Measurements from ENCODE around the gene CPT2.

The CPT2 gene

DNA sequence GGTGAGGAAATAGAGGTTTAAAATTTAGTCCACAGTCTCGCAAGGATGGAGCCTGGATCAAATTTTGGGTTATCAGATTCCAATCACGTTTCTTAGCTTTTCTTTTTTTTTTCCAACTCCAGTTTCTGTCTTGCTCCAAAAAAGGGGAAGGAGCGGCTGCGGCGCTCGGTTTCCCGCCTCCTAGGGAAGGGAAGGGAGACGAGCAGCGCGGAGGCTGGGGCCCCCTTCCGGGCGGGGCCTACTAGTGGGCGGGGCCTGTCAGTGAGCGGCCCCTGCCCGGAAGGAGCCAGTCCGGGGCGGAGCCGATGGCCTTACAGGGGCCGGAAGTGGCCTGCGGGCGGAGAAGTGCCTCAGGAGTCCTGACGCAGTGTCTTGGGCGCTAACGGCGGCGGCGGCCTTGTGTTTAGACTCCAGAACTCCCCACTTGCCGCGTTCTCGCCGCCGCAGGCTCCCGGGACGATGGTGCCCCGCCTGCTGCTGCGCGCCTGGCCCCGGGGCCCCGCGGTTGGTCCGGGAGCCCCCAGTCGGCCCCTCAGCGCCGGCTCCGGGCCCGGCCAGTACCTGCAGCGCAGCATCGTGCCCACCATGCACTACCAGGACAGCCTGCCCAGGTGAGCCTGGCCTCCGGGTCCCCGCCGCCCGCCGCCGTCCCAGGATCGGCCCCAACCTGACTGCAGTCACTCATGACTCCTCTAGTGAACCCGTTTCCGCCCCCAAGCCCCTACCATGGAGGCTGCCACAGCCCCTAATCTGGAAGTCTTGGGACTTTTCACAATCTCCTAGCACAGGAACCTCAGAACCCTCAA, at the start of gene CPT2:
TSS of gene CPT2 (plus strand) at position 340 of the 806 bp plus-strand sequence. CDS start at position 460, 120 bp downstream.
- Mint-ChIP-seq H3K4me1 (ENCODE audit: low read depth) (peaks cover 27% of the 10 kb centered on the region), H3K9me3 (ENCODE audit: low read depth) (no peaks in the 10 kb centered on the region), H3K36me3 (no peaks in the 10 kb centered on the region), H3K27ac (peak within 1 kb of the TSS; percentile 97), H3K4me3 (peak within 1 kb of the TSS; percentile 97), H3K27me3 (no peaks in the 10 kb centered on the region)

DNA sequence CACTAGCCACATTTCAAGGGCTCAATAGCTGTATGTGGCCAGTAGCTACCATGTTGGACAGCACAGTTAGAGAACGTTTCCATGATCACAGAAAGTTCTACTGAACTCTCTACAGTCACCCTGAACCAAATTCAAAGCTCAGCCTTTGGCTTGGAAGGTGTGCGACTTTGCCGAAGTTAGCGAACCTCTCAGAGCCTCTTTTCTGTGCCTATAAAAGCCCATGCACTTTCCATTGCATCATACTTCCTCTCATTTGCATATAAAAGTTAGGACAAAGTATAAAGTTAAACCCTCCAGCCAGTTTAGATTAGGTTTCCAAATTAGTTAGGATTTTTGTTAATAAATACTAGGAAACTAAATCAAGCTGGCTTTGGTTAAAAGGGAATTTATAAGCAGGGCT, 49.5 kb upstream of the CPT2 start:
- no peaks in the 10 kb centered on the region for H3K36me3 Mint-ChIP-seq
- no peaks in the 10 kb centered on the region for H3K27me3 Mint-ChIP-seq

DNA sequence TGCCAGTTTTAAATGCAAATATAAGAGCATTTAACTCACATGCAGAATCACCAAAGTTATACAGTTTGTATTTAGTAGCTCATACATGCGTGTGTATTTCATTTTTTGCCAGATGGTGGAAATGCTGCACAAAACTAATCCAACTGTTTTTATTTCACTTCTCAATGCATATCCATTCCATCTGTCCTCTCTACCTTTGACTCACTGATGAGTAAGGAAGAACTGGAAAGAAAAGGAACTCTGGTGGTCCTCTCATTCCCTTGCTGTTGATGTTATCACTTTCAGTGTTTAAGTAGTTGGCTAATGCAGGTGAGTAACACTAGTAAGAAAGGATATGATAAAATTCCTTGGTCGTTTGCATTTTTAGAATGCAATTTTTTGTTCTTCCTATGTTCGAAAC, 48.5 kb upstream of the CPT2 start:
- no peaks in the 10 kb centered on the region for H3K4me1 Mint-ChIP-seq (ENCODE audit: low read depth)
- H3K9me3 Mint-ChIP-seq (ENCODE audit: low read depth), result no peaks in the 10 kb centered on the region
- H3K27ac Mint-ChIP-seq, result no peak overlapping the region
- H3K27me3 Mint-ChIP-seq, result no peaks in the 10 kb centered on the region
- H3K36me3 Mint-ChIP-seq, result no peaks in the 10 kb centered on the region
- H3K4me3 Mint-ChIP-seq, result no peak overlapping the region

More for the DNA sequence above, 49.5 kb upstream of the CPT2 start:
- Mint-ChIP-seq H3K4me3 (no peak overlapping the region), H3K9me3 (ENCODE audit: low read depth) (no peaks in the 10 kb centered on the region), H3K4me1 (ENCODE audit: low read depth) (no peaks in the 10 kb centered on the region), H3K27ac (no peak overlapping the region)

DNA sequence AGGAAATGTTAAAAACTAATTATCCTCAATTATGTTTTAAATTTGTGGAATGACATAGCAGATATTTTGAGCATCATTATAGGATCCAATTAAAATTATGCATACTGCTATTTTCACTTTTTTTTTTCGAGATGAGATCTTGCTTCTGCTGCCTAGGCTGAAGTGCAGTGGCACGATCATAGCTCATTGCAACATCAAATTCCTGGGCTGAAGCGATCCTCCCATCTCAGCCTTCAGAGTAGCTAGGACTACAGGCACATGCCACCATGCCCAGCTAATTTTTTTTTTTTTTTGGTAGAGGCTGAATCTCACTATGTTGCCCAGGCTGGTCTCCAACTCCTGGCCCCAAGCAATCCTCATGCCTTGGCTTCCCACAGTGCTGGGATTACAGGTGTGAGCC, 42.9 kb upstream of the CPT2 start:
- no peaks in the 10 kb centered on the region for H3K27me3 Mint-ChIP-seq
- H3K4me1 Mint-ChIP-seq (ENCODE audit: low read depth), result no peaks in the 10 kb centered on the region
- H3K36me3 Mint-ChIP-seq, result no peaks in the 10 kb centered on the region
- no peak overlapping the region for H3K27ac Mint-ChIP-seq
- H3K4me3 Mint-ChIP-seq, result no peak overlapping the region
- no peaks in the 10 kb centered on the region for H3K9me3 Mint-ChIP-seq (ENCODE audit: low read depth)

DNA sequence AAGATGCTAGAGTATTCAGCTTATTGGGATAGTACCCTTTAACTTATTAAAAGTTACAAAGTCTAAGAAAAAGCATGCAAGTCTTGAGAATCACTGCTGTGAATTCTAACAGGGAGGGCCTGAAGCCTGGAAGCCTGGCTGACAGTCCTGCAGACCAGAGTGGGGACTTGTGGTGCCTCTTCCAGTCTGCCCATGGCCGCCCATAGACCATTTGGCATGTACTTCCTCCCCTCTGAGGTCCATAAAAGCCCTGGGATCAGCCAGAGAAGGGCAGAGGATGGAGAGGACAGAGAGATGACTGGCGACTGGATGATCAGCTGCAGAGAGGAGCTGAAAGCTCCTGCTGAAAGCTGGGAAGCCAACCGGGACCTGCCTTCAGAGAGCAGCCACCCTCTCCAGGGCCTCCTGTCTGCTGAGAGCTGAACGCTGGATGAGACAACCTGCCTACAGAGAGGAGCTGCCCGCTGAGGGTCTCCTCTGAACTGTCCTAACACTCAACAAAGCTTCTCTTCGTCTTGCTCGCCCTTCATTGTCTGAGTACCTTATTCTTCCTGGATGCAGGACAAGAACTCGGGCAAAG, 41.7 kb upstream of the CPT2 start:
- H3K27ac Mint-ChIP-seq, result no peak overlapping the region
- no peaks in the 10 kb centered on the region for H3K36me3 Mint-ChIP-seq
- no peak overlapping the region for H3K4me3 Mint-ChIP-seq
- no peaks in the 10 kb centered on the region for H3K4me1 Mint-ChIP-seq (ENCODE audit: low read depth)
- H3K9me3 Mint-ChIP-seq (ENCODE audit: low read depth), result no peaks in the 10 kb centered on the region
- no peaks in the 10 kb centered on the region for H3K27me3 Mint-ChIP-seq

DNA sequence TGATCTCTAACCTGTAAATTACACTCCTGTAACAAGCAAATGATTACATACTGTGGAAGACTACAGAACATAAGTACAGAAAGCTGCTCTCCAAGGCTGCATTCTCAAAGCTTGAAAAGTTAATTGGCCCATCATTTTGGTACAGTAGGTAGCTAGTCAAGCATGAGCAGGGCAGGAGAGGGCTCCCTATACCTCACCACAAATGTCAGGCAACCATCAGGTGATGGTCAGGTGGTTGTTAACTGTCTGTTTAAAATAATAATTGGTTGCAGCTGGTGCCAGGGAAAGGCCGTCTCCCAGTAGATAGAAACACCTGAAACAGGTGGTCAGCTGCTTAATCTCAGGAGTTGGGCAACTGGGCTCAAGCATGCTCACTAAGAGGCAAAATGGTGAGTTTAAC, 41.1 kb upstream of the CPT2 start:
- Mint-ChIP-seq H3K27me3 (no peaks in the 10 kb centered on the region), H3K4me1 (ENCODE audit: low read depth) (no peaks in the 10 kb centered on the region), H3K36me3 (no peaks in the 10 kb centered on the region), H3K27ac (no peak overlapping the region), H3K4me3 (no peak overlapping the region), H3K9me3 (ENCODE audit: low read depth) (no peaks in the 10 kb centered on the region)

DNA sequence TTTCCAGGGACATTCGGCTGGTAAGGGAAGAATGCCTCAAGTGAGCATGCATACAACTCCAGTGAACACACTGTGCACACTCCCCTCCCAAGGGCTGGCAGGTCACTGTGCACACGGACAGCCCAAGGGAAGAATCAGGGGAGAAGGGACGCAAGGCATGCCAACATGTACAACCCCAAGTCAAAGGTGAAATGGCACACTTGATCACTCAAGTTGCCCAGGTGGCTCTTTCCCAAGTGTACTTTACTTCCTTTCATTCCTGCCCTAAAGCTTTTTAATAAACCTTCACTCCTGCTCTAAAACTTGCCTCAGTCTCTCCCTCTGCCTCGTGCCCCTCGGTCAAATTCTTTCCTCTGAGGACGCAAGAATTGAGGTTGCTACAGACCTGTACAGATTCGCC, 40.7 kb upstream of the CPT2 start:
- no peaks in the 10 kb centered on the region for H3K4me1 Mint-ChIP-seq (ENCODE audit: low read depth)
- H3K27ac Mint-ChIP-seq, result no peak overlapping the region
- H3K36me3 Mint-ChIP-seq, result no peaks in the 10 kb centered on the region
- H3K4me3 Mint-ChIP-seq, result no peak overlapping the region
- no peaks in the 10 kb centered on the region for H3K27me3 Mint-ChIP-seq
- no peaks in the 10 kb centered on the region for H3K9me3 Mint-ChIP-seq (ENCODE audit: low read depth)

DNA sequence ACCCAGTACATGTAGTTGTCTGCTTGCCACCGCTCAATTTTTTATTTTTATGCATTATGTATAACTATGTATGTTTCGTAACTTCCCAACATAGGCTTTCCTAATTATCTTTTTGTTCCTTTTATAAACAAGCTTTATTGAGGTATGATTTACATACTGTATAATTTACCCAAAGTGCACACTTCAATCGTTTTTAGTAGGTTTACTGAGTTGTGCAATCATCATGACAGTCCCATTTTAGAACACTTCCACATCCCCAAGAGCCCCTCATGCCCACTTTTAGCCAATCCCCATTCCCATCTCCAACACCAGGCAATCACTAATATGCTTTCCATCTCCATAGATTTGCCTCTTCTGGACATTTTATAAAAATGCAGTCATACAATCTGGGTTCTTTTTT, 39.8 kb upstream of the CPT2 start:
- Mint-ChIP-seq H3K27me3 (no peaks in the 10 kb centered on the region), H3K36me3 (no peaks in the 10 kb centered on the region), H3K9me3 (ENCODE audit: low read depth) (no peaks in the 10 kb centered on the region), H3K27ac (no peak overlapping the region), H3K4me3 (no peak overlapping the region), H3K4me1 (ENCODE audit: low read depth) (no peaks in the 10 kb centered on the region)

DNA sequence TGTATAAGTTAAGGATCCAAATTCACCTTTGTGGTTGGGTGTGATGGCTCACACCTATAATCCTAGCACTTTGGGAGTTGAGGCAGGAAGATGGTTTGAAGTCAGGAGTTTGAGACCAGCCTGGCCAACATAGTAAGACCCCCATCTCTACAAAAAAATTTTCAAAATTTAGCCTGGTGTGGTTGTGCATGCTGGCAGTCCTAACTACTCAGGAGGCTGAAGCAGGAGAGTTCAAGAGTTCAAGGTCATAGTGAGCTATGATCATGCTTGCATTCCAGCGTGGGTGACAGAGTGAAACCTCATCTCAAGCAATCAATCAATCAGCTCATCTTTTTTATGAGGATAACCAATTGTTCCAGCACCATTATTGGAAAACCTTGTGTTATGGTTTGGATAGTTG, 37.7 kb upstream of the CPT2 start:
- Mint-ChIP-seq H3K27me3 (no peaks in the 10 kb centered on the region), H3K36me3 (no peaks in the 10 kb centered on the region), H3K9me3 (ENCODE audit: low read depth) (no peaks in the 10 kb centered on the region), H3K4me1 (ENCODE audit: low read depth) (no peaks in the 10 kb centered on the region), H3K27ac (no peak overlapping the region), H3K4me3 (no peak overlapping the region)

DNA sequence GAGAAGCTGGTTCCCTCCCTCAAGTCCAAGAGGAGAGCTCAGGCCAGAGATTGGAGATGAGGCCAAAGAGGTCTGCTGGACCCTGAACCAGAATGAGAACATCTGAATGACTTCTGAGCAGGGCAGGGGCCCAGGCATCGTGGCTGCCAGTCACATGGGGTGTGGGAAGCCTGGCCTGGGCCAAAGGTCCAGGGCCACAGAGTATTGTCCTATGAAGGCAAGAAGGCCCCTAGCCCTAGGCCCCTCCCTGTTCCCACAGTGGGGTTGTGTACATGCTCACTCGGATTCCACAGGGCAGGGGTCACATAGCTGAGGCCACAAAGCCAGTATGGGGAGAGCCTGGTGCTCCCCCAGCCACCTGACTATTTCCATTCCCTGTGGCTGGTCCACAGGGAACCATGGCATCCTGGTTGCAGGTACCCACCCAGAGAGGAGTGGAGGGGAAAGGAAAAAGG, 35.7 kb upstream of the CPT2 start:
- Mint-ChIP-seq H3K36me3 (no peaks in the 10 kb centered on the region), H3K27ac (no peak overlapping the region), H3K4me3 (no peak overlapping the region), H3K4me1 (ENCODE audit: low read depth) (no peaks in the 10 kb centered on the region), H3K9me3 (ENCODE audit: low read depth) (no peaks in the 10 kb centered on the region), H3K27me3 (peaks cover 3% of the 10 kb centered on the region)

DNA sequence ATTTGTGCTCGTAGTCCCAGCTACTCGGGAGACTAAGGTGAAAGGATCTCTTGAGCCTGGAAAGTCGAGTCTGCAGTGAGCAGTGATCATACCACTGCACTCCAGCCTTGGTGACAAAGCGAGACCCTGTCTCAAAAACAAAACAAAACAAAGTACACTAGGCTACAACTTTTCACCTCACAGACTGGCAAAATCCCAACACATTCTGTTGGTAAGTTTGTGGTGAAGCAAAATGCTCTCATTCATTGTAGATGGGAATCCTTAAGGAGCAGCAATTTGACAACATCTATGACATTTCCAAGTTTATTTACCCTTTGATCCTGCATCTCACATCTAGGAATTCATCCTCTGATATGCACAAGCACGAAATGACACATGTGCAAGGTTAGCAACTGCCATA, 34.0 kb upstream of the CPT2 start:
- Mint-ChIP-seq H3K9me3 (ENCODE audit: low read depth) (no peaks in the 10 kb centered on the region), H3K27ac (no peak overlapping the region), H3K27me3 (peaks cover 3% of the 10 kb centered on the region), H3K36me3 (no peaks in the 10 kb centered on the region), H3K4me1 (ENCODE audit: low read depth) (no peaks in the 10 kb centered on the region), H3K4me3 (no peak overlapping the region)

DNA sequence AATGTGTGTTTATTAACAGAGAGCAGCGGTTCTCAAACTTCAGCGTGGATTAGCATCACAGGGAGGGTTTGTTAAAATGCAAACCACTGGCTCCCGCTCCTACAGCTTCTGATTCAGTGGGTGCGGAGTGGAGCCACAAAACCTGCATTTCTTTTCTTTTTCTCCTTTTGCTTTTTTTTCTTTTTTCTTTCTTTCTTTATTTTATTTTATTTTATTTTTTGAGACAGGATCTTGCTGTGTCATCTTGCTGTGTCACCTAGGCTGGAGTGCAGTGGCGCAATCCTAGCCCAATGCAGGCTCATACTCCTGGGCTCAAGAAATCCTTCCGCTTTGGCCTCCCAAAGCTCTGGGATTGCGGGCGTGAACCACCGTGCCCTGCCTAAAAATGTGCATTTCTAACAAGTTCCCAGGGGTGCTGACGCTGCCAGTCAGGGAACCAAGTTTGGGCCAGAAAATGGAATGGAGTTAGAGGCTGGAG, 33.3 kb upstream of the CPT2 start:
- Mint-ChIP-seq H3K27ac (no peak overlapping the region), H3K27me3 (peaks cover 3% of the 10 kb centered on the region), H3K4me3 (no peak overlapping the region), H3K9me3 (ENCODE audit: low read depth) (no peaks in the 10 kb centered on the region), H3K4me1 (ENCODE audit: low read depth) (no peaks in the 10 kb centered on the region), H3K36me3 (no peaks in the 10 kb centered on the region)

DNA sequence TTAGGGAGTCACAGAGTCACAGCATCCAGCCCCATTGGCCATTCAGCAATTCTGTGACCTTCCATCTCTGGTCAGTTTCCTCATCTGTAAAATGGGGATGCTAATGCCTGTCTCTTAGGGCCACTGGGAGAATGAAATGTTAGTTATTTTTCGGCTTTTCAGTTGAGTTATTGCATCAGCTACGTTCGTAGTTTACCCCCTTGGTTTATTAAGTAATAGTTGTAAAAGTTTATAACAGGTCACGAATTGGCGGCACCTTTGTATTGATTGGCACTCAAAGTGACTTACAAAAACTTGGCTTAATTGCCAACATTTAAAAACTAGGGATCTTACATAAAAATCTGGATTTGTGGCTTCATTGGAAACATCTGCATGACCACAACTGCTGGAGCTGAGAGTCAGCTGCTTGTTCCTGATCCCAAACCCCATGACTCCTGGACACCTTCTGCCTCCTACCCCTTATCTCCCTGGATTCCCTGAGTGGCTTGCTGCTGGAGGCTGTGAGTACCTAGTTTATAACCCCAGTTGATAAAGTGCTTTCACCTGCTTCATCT, 31.1 kb upstream of the CPT2 start:
- Mint-ChIP-seq H3K27me3 (peaks cover 3% of the 10 kb centered on the region), H3K4me3 (no peak overlapping the region), H3K36me3 (no peaks in the 10 kb centered on the region), H3K9me3 (ENCODE audit: low read depth) (no peaks in the 10 kb centered on the region), H3K27ac (no peak overlapping the region), H3K4me1 (ENCODE audit: low read depth) (no peaks in the 10 kb centered on the region)

DNA sequence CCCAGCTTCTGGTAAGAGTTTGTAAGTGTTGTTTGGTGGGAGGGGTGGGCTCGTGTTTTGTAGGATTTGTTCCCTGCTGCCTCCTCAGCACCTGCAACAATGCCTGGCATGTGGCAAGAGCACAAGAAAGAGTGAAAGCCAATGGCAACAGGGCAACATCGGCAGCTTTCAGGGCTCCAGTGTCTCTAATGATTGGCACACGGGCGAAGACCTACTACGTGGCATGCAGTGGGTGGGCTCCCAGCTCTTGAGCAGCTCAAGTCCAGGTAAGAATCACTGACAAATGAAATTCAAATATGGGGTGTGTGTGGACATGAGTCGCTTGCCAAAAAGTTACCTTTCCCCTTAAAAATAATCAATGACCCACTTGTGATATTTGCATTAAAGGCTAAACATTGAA, 30.3 kb upstream of the CPT2 start:
- no peak overlapping the region for H3K27ac Mint-ChIP-seq
- no peaks in the 10 kb centered on the region for H3K36me3 Mint-ChIP-seq
- no peak overlapping the region for H3K4me3 Mint-ChIP-seq
- H3K4me1 Mint-ChIP-seq (ENCODE audit: low read depth), result no peaks in the 10 kb centered on the region
- H3K9me3 Mint-ChIP-seq (ENCODE audit: low read depth), result no peaks in the 10 kb centered on the region
- peaks cover 3% of the 10 kb centered on the region for H3K27me3 Mint-ChIP-seq

DNA sequence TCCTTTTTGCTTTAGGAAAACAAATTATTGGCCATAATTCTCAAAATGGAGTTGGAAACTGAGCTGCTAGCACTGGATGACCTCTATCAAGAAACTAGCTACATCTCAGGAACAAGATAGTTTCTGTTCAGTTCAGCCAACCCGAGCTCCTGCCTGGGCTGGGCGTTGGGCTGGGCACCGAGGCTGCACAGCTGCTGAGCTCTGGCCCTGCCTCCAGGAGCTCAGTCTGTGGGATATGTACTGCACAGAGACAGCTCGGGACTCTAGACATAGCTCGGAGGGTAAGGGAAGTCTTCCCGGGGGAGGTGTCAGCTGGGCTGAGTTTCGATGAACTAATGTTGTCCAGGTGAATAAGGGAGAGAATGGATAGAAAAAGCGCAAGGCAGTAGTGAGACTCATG, 29.7 kb upstream of the CPT2 start:
- Mint-ChIP-seq H3K4me3 (no peak overlapping the region), H3K4me1 (ENCODE audit: low read depth) (no peaks in the 10 kb centered on the region), H3K36me3 (no peaks in the 10 kb centered on the region), H3K27me3 (peaks cover 3% of the 10 kb centered on the region), H3K27ac (no peak overlapping the region), H3K9me3 (ENCODE audit: low read depth) (no peaks in the 10 kb centered on the region)
